Measurements from ENCODE around the gene LYRM7. TPM values are rescaled to one million over a fixed set of nuclear protein-coding genes. Genes with fewer than 3 reads are reported as not detected.
A peak's percentile ranks its signal among the peaks of the same experiment; 100 is the strongest.

LYRM7 gene
- total and polyA plus RNA-seq, 12 donors: 5.3 to 31.5 (median 23.9) TPM

GRCh38 chr5:131139321-131139720 lies 31.4 kb upstream of the LYRM7 start:
- H3K9me3 ChIP-seq: peaks cover 0 to 3% (median 0%) of the 10 kb centered on the region in 11 donors
- DNase-seq (no peak), ATAC-seq (no peak)
- no peak overlapping the region for H3K4me3 ChIP-seq
- H3K27me3 ChIP-seq: peaks cover 0 to 7% (median 0%) of the 10 kb centered on the region in 7 donors
- H3K36me3 ChIP-seq: no peaks in the 10 kb centered on the region
- H3K4me1 ChIP-seq: no peaks in the 10 kb centered on the region
- no peak overlapping the region for H3K27ac ChIP-seq
- intact Hi-C loops (cut with DNase I): no loop called here
- 93 to 100% methylated on average over 2 of the region's 2 CpGs for WGBS, 2 donors
- TF ChIP-seq CTCF (IDR thresholded peaks at IDR 0.05): no peak

GRCh38 chr5:131142970-131143617 lies 27.6 kb upstream of the LYRM7 start:
- WGBS, 2 donors: 48 to 59% methylated on average over 3 of the region's 3 CpGs
- no peaks in the 10 kb centered on the region for H3K9me3 ChIP-seq
- H3K4me3 ChIP-seq: no peak overlapping the region
- intact Hi-C loops (cut with DNase I): no loop called here
- H3K27me3 ChIP-seq: peaks cover 0 to 7% (median 0%) of the 10 kb centered on the region in 7 donors
- H3K27ac ChIP-seq: no peak overlapping the region
- ATAC-seq (no peak), DNase-seq (no peak)
- no peak for TF ChIP-seq CTCF (IDR thresholded peaks at IDR 0.05)
- no peaks in the 10 kb centered on the region for H3K36me3 ChIP-seq
- no peaks in the 10 kb centered on the region for H3K4me1 ChIP-seq

- Histone ChIP-seq H3K36me3 (no peaks in the 10 kb centered on the region), H3K4me3 (no peak overlapping the region), H3K9me3 (no peaks in the 10 kb centered on the region), H3K27me3 (no peaks in the 10 kb centered on the region), H3K4me1 (no peaks in the 10 kb centered on the region), H3K27ac (no peak overlapping the region)
- no peak for TF ChIP-seq CTCF (IDR thresholded peaks at IDR 0.05)
- no peak for DNase-seq
- intact Hi-C loops (cut with DNase I): no loop called here
- no peak for ATAC-seq
Observed at GRCh38 chr5:131147258-131147657, 23.5 kb upstream of the LYRM7 start.

- intact Hi-C loops (cut with DNase I): no loop called here
- no peak overlapping the region for H3K4me3 ChIP-seq
- no peak for DNase-seq
- no peaks in the 10 kb centered on the region for H3K4me1 ChIP-seq
- H3K27ac ChIP-seq: no peak overlapping the region
- 67 to 97% methylated on average over 2 of the region's 2 CpGs for WGBS, 2 donors
- no peaks in the 10 kb centered on the region for H3K27me3 ChIP-seq
- H3K36me3 ChIP-seq: no peaks in the 10 kb centered on the region
- peak in 3 of 8 donors; percentile 47 to 73 (median 70) for ATAC-seq
- no peak for TF ChIP-seq CTCF (IDR thresholded peaks at IDR 0.05)
- H3K9me3 ChIP-seq: no peaks in the 10 kb centered on the region
Observed at GRCh38 chr5:131148835-131149234, 21.9 kb upstream of the LYRM7 start.
